Fibroblast of lung (primary cell): ENCODE measurements around the gene CNN3. TPM values are rescaled to one million over a fixed set of nuclear protein-coding genes. Genes with fewer than 3 reads are reported as not detected.

Experiments
- DNase-seq, 2 donors: peaks; one replicate each; pipeline versions ENCODE4 v3.0.0 to v3.0.0-alpha.2; 2010; ENCODE audit warnings: low read depth in 2 of 2
- H2AFZ ChIP-seq: 2 replicates; pipeline ENCODE4 v1.5.1; 2012; ENCODE audit warnings: low read length, control low read depth, inconsistent platforms
- H3K27ac ChIP-seq: 2 replicates; pipeline ENCODE4 v1.5.1; 2011; ENCODE audit warnings: low read length, control low read depth; ENCODE audit not compliant: insufficient read depth
- H3K27me3 ChIP-seq: 2 replicates; pipeline ENCODE4 v1.5.1; 2011; ENCODE audit warnings: mild to moderate bottlenecking, low read length; ENCODE audit not compliant: control insufficient read depth, insufficient read depth
- H3K36me3 ChIP-seq: 2 replicates; pipeline ENCODE4 v1.5.1; 2011; ENCODE audit warnings: low read length; ENCODE audit not compliant: control insufficient read depth, insufficient read depth
- H3K4me1 ChIP-seq: 2 replicates; pipeline ENCODE4 v1.5.1; 2011; ENCODE audit warnings: low read length; ENCODE audit not compliant: control insufficient read depth, insufficient read depth; ENCODE audit errors: extremely low read depth
- H3K4me2 ChIP-seq: 2 replicates; pipeline ENCODE4 v1.5.1; 2011; ENCODE audit warnings: low read length, control low read depth; ENCODE audit not compliant: insufficient read depth; ENCODE audit errors: extremely low read depth
- H3K4me3 ChIP-seq, 4 experiments: fragments of 200-600 bp in 1 of 4; sonication (generic) in 1 of 4; replicated peaks in 1 of 4; 2 replicates each; pipeline ENCODE4 v1.5.1; 2011 to 2016; ENCODE audit warnings: low read length in 4 of 4, low read depth in 3 of 4, mild to moderate bottlenecking in 3 of 4, control low read depth in 2 of 4, inconsistent platforms in 1 of 4, mixed read lengths in 1 of 4; ENCODE audit not compliant: insufficient read depth in 1 of 4; ENCODE audit errors: control extremely low read depth in 1 of 4
- H3K79me2 ChIP-seq: 2 replicates; pipeline ENCODE4 v1.5.1; 2012; ENCODE audit warnings: mild to moderate bottlenecking, low read length, inconsistent platforms; ENCODE audit not compliant: control insufficient read depth, insufficient read depth
- H3K9ac ChIP-seq: 2 replicates; pipeline ENCODE4 v1.5.1; 2011; ENCODE audit warnings: mild to moderate bottlenecking, low read length, control low read depth; ENCODE audit not compliant: insufficient read depth
- H3K9me3 ChIP-seq: 2 replicates; pipeline ENCODE4 v1.5.1; 2012; ENCODE audit warnings: low read depth, low read length; ENCODE audit not compliant: control insufficient read depth, insufficient read depth
- H4K20me1 ChIP-seq: 2 replicates; pipeline ENCODE4 v1.5.1; 2011; ENCODE audit warnings: low read length; ENCODE audit not compliant: control insufficient read depth, insufficient read depth; ENCODE audit errors: extremely low read depth
- CTCF ChIP-seq, 2 donors: IDR thresholded peaks in 1 of 2; conservative IDR thresholded peaks in 1 of 2; 1 replicate in 1 of 2; 2 replicates in 1 of 2; pipeline ENCODE4 v1.5.1; 2011 to 2012; ENCODE audit warnings: low read length in 2 of 2, control low read depth in 1 of 2, inconsistent platforms in 1 of 2, low read depth in 1 of 2, mild to moderate bottlenecking in 1 of 2
- EZH2 ChIP-seq: IDR thresholded peaks from 2 replicates; pipeline ENCODE4 v1.5.1; 2012; ENCODE audit warnings: low read length, control low read depth, mild to moderate bottlenecking; ENCODE audit errors: missing control alignments
- polyA plus RNA-seq, 2 donors: library from polyadenylated mRNA; depleted of rRNA in 1 of 2; stranded (reverse) in 1 of 2; unstranded in 1 of 2; fragments of >200 nt; gene quantifications; 2 replicates each; pipeline ENCODE4 v1.2.1, GENCODE V29; 2011 to 2012; ENCODE audit warnings: missing spikeins in 1 of 2
- total RNA-seq: library from RNA; depleted of rRNA; stranded (reverse); fragments of >200 nt; gene quantifications from 2 replicates; pipeline ENCODE4 v1.2.1, GENCODE V29; 2014

The CNN3 gene
- total and polyA plus RNA-seq, 2 donors (not counting 1 experiment from before 2014, with no cell fraction given) = 601 to 670 TPM

DNA sequence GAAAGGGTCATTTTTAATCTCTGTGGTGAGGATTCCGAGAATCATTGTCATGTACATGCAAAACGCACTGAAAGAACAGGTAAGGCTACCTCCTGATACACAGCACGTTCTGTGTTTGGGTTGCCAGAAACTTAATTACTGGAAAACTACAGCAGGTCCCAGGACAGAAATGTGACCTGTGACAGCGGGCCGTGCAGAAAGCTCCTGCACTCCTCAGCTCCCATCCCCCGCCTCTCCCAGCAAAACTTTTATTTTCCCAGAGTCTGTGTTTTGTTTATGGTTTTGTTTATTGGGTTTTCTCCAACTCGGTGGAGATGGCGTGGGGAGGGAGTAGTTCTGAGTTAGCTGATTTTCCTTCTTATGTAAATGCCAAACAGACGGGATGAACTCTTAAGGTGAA is 62.1 kb downstream of the CNN3 start:
- peaks cover 32% of the 10 kb centered on the region for H3K4me1 ChIP-seq
- peak in 1 of 2 donors; percentile 65 for DNase-seq
- no peaks in the 10 kb centered on the region for H3K36me3 ChIP-seq
- H3K4me3 ChIP-seq = peak overlapping the region in 1 of 4 experiments; percentile 32
- H3K9me3 ChIP-seq = no peaks in the 10 kb centered on the region
- no peak overlapping the region for H3K9ac ChIP-seq
- H3K27ac ChIP-seq = peak overlapping the region; percentile 94
- H4K20me1 ChIP-seq = no peaks in the 10 kb centered on the region
- no peak overlapping the region for H2AFZ ChIP-seq
- H3K27me3 ChIP-seq = no peaks in the 10 kb centered on the region
- TF ChIP-seq CTCF (conservative IDR thresholded peaks at IDR 0.05 in 1 of 2, IDR thresholded peaks at IDR 0.05 in 1 of 2; ENCODE audit: low read depth in 1 of 2, low read length in 2 of 2) = no peak
- TF ChIP-seq EZH2 = no peak
- no peaks in the 10 kb centered on the region for H3K79me2 ChIP-seq
- H3K4me2 ChIP-seq = peak overlapping the region; percentile 59

- H3K27me3 ChIP-seq = no peaks in the 10 kb centered on the region
- H3K36me3 ChIP-seq = no peaks in the 10 kb centered on the region
- peak overlapping the region; percentile 59 for H3K4me2 ChIP-seq
- peak overlapping the region; percentile 8 to 43 (median 24) for H3K4me3 ChIP-seq
- no peaks in the 10 kb centered on the region for H3K79me2 ChIP-seq
- no peak overlapping the region for H2AFZ ChIP-seq
- H3K27ac ChIP-seq = peak overlapping the region; percentile 94
- no peaks in the 10 kb centered on the region for H3K9me3 ChIP-seq
- peak; percentile 88 to 96 for DNase-seq
- TF ChIP-seq CTCF (conservative IDR thresholded peaks at IDR 0.05 in 1 of 2, IDR thresholded peaks at IDR 0.05 in 1 of 2; ENCODE audit: low read depth in 1 of 2, low read length in 2 of 2) = no peak
- TF ChIP-seq EZH2 = no peak
- no peaks in the 10 kb centered on the region for H4K20me1 ChIP-seq
- peaks cover 32% of the 10 kb centered on the region for H3K4me1 ChIP-seq
- peak overlapping the region; percentile 45 for H3K9ac ChIP-seq
Measured at GRCh38 chr1:94863919-94864318, 63.0 kb downstream of the CNN3 start.

DNA sequence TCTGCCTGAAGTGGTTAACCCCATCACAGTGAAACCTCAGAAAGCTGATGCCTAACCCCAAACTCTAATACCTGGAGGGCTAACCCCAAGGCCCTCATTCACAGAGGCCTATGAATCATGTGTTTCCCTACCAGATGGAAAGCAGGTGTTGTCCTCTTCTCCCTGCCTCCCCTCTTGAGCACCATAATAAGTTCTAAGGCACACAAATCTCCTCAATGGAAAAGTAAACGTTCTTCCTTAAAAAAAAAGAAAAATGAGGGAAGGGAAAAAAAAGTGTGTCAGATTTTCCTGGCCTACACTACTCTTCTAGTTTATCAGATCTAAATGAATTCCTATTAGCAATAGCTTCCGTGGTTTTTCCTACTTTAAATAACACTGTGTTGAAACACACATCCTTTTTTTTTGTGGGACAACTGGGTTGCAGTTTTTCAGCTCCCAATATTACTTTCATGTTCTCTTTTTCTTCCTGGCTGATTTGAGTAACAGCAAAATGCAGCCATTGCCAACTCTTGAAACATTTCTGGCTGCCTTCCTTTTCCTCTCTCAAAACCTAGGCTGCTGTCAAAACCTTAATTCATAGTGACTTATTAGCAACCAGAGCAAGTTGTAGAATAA is 63.5 kb downstream of the CNN3 start:
- TF ChIP-seq EZH2 (no peak), CTCF (conservative IDR thresholded peaks at IDR 0.05 in 1 of 2, IDR thresholded peaks at IDR 0.05 in 1 of 2; ENCODE audit: low read depth in 1 of 2, low read length in 2 of 2) (no peak)

More for the DNA sequence above, 63.5 kb downstream of the CNN3 start:
- Histone ChIP-seq H3K4me1 (peaks cover 32% of the 10 kb centered on the region), H4K20me1 (no peaks in the 10 kb centered on the region), H3K9ac (peak overlapping the region; percentile 45), H3K27me3 (no peaks in the 10 kb centered on the region), H3K9me3 (no peaks in the 10 kb centered on the region), H2AFZ (no peak overlapping the region), H3K4me2 (peak overlapping the region; percentile 59), H3K4me3 (peak overlapping the region; percentile 8 to 43 (median 16)), H3K27ac (peak overlapping the region; percentile 94), H3K36me3 (no peaks in the 10 kb centered on the region), H3K79me2 (no peaks in the 10 kb centered on the region)
- DNase-seq = peak; percentile 82 to 93
